ENCODE results near the gene SARS1. TPM values are rescaled to one million over a fixed set of nuclear protein-coding genes. Genes with fewer than 3 reads are reported as not detected.
"Not testable (repeated sequence)": the region's sequence is repeated elsewhere in the genome, so short reads cannot be mapped to it uniquely, and the experiment has no call there.

The SARS1 gene
- total RNA-seq, 1 donor from 2014 or later: 555 TPM

DNA sequence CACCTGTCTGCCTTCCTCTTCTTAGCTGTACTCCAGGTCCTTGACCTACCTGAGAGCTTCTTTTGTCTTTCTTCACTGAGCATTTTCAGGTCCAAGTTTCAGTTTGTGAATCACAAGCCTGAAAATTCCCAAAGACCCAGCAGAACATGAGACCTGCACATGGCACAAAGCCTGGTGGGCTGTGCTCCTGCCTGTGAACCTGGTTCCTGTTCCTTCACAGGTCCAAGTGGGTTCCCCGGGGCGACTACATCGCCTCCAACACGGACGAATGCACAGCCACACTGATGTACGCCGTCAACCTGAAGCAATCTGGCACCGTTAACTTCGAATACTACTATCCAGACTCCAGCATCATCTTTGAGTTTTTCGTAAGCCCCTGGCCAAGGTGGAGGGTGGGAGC is 42.1 kb upstream of the SARS1 start:
- Mint-ChIP-seq H3K9me3 (ENCODE audit: unreplicated experiment) (no peaks in the 10 kb centered on the region), H3K27me3 (ENCODE audit: unreplicated experiment) (peaks cover 5% of the 10 kb centered on the region), H3K4me3 (ENCODE audit: unreplicated experiment) (no peak overlapping the region), H3K27ac (ENCODE audit: unreplicated experiment) (no peak overlapping the region), H3K36me3 (ENCODE audit: unreplicated experiment) (no peaks in the 10 kb centered on the region), H3K4me1 (ENCODE audit: low read depth, unreplicated experiment) (peaks cover 4% of the 10 kb centered on the region)
- DNase-seq: no peak
- TF ChIP-seq, protein P1, sequence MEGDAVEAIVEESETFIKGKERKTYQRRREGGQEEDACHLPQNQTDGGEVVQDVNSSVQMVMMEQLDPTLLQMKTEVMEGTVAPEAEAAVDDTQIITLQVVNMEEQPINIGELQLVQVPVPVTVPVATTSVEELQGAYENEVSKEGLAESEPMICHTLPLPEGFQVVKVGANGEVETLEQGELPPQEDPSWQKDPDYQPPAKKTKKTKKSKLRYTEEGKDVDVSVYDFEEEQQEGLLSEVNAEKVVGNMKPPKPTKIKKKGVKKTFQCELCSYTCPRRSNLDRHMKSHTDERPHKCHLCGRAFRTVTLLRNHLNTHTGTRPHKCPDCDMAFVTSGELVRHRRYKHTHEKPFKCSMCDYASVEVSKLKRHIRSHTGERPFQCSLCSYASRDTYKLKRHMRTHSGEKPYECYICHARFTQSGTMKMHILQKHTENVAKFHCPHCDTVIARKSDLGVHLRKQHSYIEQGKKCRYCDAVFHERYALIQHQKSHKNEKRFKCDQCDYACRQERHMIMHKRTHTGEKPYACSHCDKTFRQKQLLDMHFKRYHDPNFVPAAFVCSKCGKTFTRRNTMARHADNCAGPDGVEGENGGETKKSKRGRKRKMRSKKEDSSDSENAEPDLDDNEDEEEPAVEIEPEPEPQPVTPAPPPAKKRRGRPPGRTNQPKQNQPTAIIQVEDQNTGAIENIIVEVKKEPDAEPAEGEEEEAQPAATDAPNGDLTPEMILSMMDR (IDR thresholded peaks at IDR 0.05; ENCODE audit: partially characterized antibody, unreplicated experiment): no peak

DNA sequence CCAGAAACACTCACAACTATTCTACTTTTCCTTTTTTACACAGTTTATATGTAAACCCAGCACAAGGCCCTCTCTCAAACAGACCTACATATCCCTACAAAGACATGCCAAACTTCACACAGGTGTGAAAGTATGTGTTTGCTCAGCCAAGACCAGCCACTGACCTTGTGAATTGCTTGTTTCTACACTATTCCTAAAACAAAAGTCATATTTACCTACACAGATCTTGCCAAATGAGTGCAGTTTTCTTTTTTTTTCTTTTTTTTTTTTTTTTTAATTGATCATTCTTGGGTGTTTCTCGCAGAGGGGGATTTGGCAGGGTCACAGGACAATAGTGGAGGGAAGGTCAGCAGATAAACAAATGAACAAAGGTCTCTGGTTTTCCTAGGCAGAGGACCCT is 37.4 kb upstream of the SARS1 start:
- H3K27me3 Mint-ChIP-seq (ENCODE audit: unreplicated experiment); H3K4me1 Mint-ChIP-seq (ENCODE audit: low read depth, unreplicated experiment); H3K9me3 Mint-ChIP-seq (ENCODE audit: unreplicated experiment); DNase-seq; H3K4me3 Mint-ChIP-seq (ENCODE audit: unreplicated experiment); H3K27ac Mint-ChIP-seq (ENCODE audit: unreplicated experiment); H3K36me3 Mint-ChIP-seq (ENCODE audit: unreplicated experiment): not testable (repeated sequence)

DNA sequence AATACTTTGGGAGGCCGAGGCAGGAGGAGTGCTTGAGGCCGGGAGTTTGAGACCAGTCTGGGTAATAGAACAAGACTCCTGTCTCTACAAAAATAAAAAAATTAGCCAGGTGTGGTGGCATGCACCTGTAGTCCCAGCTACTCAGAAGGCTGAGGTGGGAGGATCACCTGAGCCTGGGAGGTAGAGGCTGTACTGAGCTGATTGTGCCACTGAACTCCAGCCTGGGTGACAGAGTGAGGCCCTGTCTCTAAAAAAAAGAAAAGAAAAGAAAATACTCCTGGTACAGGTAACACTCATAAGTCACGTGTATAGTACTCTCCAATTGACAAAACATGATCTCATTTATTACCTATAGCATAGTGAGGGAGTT is 33.0 kb upstream of the SARS1 start:
- not testable (repeated sequence) for H3K27ac Mint-ChIP-seq (ENCODE audit: unreplicated experiment); H3K9me3 Mint-ChIP-seq (ENCODE audit: unreplicated experiment); H3K36me3 Mint-ChIP-seq (ENCODE audit: unreplicated experiment); H3K4me1 Mint-ChIP-seq (ENCODE audit: low read depth, unreplicated experiment); H3K27me3 Mint-ChIP-seq (ENCODE audit: unreplicated experiment); DNase-seq; H3K4me3 Mint-ChIP-seq (ENCODE audit: unreplicated experiment)

DNA sequence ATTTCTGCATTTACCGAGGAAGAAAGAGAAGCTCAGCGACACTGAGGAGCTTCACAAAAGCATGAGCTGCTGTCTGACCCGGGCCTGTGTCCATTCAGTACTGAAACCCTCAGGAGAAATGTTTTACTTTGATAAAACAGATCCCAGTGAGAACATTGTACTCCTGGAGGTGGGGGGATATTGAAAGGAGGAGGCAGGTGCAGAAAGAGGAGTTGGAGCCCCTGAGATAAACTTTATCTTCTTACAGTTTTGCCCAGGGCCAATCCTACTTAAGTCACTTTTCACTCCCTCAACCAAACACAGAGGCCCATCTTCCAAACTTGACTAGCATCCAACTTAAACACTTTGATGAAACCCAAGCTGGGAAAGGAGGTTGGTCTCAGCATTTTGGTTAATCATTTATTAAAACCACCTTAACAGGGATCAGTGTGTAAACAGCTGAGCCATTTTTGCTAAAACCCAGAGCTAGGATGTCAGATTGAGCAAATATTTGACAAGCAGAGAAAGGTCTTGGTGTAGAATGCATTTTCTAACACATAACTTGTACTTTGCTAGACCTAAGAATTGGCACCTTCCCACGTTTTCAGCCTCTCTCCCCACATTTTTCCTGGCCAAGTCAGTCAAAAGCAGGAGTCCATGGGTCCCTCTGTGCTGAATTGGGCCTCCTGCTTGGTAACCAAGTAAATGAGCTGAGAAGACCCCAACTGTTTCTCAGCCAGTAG is 32.5 kb upstream of the SARS1 start:
- Mint-ChIP-seq H3K9me3 (ENCODE audit: unreplicated experiment) (no peaks in the 10 kb centered on the region), H3K36me3 (ENCODE audit: unreplicated experiment) (peaks cover 4% of the 10 kb centered on the region), H3K4me1 (ENCODE audit: low read depth, unreplicated experiment) (peaks cover 8% of the 10 kb centered on the region), H3K4me3 (ENCODE audit: unreplicated experiment) (no peak overlapping the region), H3K27me3 (ENCODE audit: unreplicated experiment) (no peaks in the 10 kb centered on the region), H3K27ac (ENCODE audit: unreplicated experiment) (no peak overlapping the region)
- no peak for DNase-seq
- TF ChIP-seq, protein P1 (IDR thresholded peaks at IDR 0.05; ENCODE audit: partially characterized antibody, unreplicated experiment): no peak

DNA sequence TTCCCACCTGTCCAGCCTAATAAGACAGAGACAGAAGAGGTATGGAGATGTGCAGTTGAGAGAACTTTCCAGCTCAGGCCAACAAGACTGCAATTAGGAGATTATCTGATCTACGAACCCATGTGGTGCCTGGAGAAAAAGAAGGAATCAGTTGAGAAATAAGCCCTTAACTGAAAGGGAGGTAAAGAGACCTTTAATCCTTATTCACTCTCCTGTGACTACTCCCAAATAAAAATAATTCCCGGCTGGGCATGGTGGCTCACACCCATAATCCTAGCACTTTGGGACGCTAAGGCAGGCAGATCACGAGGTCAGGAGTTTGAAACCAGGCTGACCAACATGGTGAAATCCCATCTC is 31.9 kb upstream of the SARS1 start:
- no peaks in the 10 kb centered on the region for H3K9me3 Mint-ChIP-seq (ENCODE audit: unreplicated experiment)
- DNase-seq: no peak
- H3K27ac Mint-ChIP-seq (ENCODE audit: unreplicated experiment): no peak overlapping the region
- TF ChIP-seq, protein P1 (IDR thresholded peaks at IDR 0.05; ENCODE audit: partially characterized antibody, unreplicated experiment): no peak
- H3K4me3 Mint-ChIP-seq (ENCODE audit: unreplicated experiment): no peak overlapping the region
- H3K4me1 Mint-ChIP-seq (ENCODE audit: low read depth, unreplicated experiment): peaks cover 13% of the 10 kb centered on the region
- no peaks in the 10 kb centered on the region for H3K27me3 Mint-ChIP-seq (ENCODE audit: unreplicated experiment)
- H3K36me3 Mint-ChIP-seq (ENCODE audit: unreplicated experiment): peaks cover 4% of the 10 kb centered on the region

DNA sequence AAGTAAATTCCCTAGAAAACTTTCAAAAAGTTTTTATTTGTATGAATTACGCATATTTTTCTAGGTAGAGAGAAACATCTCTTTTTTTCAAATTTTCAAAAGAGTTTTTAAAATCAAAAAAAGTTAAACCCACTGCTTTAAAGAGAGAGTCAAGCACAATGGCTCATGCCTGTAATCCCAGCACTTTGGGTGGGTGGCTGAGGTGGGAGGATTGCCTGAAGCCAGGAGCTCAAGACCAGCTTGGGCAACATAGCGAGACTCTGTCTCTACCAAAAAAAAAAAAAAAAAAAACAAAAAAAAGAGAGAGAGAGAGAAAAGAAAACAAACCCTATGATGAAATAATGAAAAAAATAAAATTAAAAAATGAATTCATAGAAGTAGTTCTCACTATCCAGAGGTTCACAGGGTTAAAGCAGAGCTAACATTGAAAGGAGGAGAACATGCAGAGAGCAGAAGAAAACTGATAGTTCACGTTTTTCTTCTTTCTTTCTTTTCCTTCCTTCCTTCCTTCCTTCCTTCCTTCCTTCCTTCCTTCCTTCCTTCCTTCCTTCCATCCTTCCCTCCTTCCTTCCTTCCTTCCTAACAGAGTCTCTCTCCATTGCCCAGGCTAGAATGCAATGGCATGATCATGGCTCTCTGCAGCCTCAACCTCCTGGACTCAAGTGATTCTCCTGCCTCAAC is 30.5 kb upstream of the SARS1 start:
- Mint-ChIP-seq H3K4me3 (ENCODE audit: unreplicated experiment) (no peak overlapping the region), H3K36me3 (ENCODE audit: unreplicated experiment) (peaks cover 2% of the 10 kb centered on the region), H3K27ac (ENCODE audit: unreplicated experiment) (no peak overlapping the region), H3K27me3 (ENCODE audit: unreplicated experiment) (no peaks in the 10 kb centered on the region), H3K9me3 (ENCODE audit: unreplicated experiment) (no peaks in the 10 kb centered on the region), H3K4me1 (ENCODE audit: low read depth, unreplicated experiment) (peaks cover 18% of the 10 kb centered on the region)
- DNase-seq: no peak
- TF ChIP-seq, protein P1 (IDR thresholded peaks at IDR 0.05; ENCODE audit: partially characterized antibody, unreplicated experiment): no peak
